IPS-18c (cell line): ENCODE results near the gene CEP170.
A peak's percentile ranks its signal among the peaks of the same experiment; 100 is the strongest.

ENCODE experiments used
- H3K4me3 ChIP-seq: 2 replicates; pipeline ENCODE4 v1.7.0; 2013; ENCODE audit warnings: low read depth, mild to moderate bottlenecking, low read length, moderate library complexity; ENCODE audit not compliant: insufficient read depth
- H3K9me3 ChIP-seq: one replicate; pipeline ENCODE4 v1.6.1; 2013; ENCODE audit warnings: mild to moderate bottlenecking, low read length, moderate library complexity; ENCODE audit not compliant: control insufficient read depth, insufficient read depth

The CEP170 gene

DNA sequence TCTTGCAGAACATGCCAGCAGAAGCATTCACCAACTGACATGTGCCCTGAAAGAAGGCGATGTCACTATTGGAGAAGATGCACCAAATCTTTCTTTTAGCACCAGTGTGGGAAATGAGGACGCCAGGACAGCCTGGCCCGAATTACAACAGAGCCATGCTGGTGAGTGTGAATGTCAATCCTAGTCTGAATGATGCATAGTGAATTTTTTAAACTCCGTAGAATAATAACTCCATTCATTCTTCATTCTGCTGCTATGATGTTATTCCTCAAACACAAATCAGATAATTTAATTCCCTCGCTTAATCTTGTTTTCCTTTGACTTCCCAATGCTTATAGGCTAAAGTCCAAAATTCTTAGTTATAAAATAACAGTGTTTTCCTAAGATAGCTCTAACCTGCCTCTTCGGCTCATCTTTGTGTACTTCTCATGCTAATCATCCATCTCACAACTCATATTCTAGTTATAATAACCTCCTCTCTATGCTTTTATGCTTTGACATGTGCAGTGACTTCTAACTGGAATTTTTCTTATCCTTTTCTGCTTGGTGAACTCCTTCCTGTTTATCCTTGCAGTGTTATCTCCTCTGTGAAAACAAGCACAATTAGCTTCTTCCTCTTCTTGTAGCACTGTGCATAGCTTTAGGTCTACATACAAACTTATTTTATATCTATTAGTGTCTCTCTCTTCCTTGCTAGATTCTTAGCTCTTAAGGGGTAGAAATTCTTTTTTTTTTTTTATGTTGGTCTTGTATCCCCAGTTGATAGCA, 15.2 kb upstream of the CEP170 start:
- H3K4me3 ChIP-seq, result no peak overlapping the region

DNA sequence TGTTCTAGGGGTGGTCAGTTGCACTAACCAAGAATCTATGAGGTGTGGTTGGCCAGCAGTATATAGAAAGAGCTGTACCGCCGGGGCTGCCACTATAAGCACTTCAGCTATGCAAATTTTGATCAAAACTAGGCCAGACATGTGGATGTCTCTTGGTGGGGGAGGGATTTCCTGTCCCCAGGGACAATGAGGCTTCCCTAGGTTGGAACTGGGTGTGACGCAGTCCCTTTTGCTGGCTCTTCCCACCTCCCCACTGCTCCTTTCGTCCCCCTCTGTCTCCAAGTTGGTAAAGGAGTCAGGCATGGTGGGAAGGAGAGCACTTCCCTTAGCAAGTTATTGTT, 14.3 kb upstream of the CEP170 start:
- no peak overlapping the region for H3K4me3 ChIP-seq
- H3K9me3 ChIP-seq, result no peaks in the 10 kb centered on the region

More for the DNA sequence above, 15.2 kb upstream of the CEP170 start:
- no peaks in the 10 kb centered on the region for H3K9me3 ChIP-seq

DNA sequence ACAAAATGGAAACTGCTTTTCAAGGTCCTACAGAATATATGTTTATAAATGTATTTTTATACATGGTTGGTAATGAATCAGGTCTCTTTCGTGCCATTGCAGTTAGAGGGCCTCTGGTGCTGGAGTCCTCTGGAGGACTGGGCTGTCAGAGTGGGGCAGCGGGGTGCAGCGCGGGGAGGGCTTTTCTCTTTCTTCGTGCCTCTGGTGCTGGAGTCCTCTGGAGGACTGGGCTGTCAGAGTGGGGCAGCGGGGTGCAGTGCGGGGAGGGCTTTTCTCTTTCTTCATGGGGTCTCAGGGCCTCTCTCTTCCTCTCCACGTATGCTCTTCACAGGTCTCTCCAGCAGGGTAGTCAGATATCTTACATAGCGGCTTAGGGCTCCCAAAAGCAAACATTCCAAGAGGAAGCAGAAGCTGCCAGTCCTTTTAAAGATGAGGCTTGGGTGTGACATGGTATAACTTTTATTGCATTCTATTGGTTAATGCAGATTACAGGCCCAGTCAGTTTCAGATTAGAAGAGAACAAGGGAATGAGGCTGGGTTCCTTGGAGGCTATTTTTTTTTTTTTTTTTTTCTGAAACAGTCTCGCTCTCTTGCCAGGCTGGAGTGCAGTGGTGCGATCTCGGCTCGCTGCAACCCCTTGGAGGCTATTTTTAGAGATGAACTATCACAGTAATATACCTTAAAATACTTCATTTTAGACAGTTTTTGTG, 13.8 kb upstream of the CEP170 start:
- H3K4me3 ChIP-seq, result no peak overlapping the region
- H3K9me3 ChIP-seq, result no peaks in the 10 kb centered on the region

DNA sequence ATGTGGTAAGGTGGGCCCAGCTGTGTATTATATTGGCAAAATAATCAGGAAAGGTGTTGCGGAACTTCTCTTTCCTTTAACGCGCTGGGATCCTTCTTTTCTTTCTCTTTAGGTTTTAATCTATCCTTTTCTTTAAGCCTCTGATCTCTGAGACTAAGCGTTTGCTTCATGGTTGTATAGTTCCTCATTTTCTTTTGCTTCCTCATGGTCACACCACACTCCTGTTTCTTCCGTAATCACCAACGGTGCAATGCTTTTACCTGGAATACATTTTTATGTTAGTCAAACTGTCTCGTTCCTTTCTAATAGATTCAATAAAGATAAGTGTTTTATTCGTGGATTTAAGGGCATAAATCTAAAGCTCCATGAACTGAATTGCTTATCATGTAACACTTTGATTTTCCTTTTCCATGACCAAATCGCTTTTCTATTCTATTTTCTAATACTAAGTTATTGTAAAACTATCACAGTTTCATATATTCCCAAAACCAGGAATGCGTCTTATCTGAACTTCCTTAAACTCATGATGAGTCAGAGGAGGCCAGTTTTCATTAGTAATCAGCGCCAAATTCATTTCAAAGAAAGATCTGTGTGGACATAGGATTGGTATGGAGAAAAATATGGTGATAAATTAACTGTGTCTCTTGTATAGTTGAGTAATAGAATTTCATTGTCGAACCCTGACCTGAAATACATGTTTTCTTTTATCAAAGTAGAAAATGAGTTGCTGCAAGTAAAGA, 13.0 kb upstream of the CEP170 start:
- H3K4me3 ChIP-seq, result no peak overlapping the region
- H3K9me3 ChIP-seq, result peaks cover 1% of the 10 kb centered on the region

DNA sequence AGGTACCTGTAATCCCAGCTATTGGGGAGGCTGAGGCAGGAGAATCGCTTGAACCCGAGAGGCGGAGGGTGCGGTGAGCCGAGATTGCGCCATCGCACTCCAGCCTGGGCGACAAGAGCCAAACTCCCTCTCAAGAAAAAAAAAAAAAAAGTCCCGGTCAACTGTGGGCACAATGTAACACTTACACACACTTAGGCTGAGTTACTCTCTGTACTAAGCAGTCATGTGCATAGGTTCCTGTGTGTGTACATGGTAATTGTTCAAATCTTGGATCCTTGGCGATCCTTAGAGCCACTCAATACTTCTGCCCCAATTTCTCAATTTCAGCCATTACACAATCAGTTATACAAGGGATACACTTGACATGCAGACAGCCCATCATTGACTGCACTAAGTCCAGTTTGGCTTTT, 12.4 kb upstream of the CEP170 start:
- Histone ChIP-seq H3K4me3 (no peak overlapping the region), H3K9me3 (peaks cover 2% of the 10 kb centered on the region)

DNA sequence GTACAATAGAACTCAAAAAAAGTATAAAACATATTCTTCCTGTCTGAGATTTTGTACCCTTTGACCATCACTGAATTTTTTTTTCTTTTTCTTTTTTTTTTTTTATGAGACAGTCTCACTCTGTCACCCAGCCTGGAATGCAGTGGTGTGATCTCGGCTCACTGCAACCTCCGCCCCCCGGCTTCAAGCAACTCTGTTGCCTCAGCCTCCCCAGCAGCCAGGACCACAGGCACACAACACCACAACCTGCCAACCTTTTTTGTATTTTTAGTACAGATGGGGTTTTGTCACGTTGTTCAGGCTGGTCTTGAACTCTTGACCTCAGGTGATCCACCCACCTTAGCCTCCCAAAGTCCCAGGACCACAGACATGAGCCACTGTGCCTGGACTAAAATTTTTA, 11.2 kb upstream of the CEP170 start:
- Histone ChIP-seq H3K4me3 (no peak overlapping the region), H3K9me3 (peaks cover 2% of the 10 kb centered on the region)

DNA sequence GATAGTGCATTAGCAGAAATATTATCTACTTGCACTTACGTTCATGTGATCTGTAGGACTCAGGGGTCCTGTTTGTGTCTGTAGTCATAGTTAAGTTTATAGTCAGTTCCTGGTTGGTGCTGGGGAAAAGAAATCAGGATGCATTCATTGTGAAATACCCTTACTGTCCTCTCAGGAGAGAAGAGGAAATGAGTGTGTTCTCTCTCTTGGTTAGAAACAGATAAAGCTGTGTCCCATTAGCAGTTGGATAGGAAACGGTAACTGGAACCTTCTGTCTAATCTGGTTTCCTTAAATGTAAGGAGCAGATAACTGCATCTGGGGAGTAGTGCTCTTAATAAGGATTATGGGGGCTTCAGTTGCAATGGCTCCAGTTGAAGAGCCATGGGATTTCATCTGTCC, 9.6 kb upstream of the CEP170 start:
- peaks cover 2% of the 10 kb centered on the region for H3K9me3 ChIP-seq
- H3K4me3 ChIP-seq, result no peak overlapping the region

DNA sequence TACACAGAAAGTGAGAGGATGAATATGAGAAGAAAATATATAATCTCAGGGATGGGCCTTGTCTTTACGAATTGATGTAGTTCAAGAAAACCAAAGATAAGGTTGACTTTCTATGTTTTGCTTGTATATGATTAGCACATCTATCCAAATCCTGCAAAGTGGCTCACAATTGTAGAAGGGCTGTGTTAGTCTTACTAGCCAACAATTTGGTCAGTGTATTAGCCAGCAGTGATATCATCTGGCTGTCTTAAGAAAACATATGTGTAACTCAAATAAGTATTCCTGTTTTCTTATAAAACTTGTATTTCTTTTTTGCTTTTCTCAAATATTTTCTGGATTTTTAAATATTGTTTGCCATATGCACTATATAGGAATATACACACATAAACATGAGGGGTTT, 6.3 kb upstream of the CEP170 start:
- Histone ChIP-seq H3K4me3 (no peak overlapping the region), H3K9me3 (peaks cover 2% of the 10 kb centered on the region)

DNA sequence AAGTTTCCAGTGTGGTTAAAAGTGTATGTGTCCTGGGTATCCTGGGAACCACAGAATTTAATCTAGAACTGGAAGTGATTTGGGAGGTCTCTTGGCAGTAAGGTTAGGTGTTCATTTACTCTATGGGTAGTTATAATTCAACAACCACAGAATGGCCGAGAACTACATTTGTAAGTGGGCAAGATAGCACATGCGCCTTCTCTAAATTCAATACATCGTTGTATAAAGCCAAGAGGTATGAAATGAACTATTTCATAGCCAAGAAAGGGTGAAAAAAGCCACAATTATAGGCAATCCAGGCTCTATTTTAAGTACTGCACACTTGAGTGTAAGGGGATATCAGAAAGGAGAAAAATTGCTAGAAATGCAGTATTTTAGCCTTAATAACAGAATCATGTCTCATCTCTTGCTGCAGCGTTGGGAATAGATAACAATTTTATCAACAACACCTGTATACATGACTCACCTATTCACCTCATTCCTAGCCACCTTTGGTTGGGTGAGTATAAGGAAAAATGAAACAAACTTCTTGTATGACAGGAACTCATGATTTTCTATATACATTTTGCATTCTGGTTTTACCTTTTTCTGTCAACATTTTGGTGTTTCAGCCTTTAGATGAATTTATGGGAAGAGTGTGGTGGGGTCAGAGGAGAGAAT, 5.3 kb upstream of the CEP170 start:
- peaks cover 2% of the 10 kb centered on the region for H3K9me3 ChIP-seq

DNA sequence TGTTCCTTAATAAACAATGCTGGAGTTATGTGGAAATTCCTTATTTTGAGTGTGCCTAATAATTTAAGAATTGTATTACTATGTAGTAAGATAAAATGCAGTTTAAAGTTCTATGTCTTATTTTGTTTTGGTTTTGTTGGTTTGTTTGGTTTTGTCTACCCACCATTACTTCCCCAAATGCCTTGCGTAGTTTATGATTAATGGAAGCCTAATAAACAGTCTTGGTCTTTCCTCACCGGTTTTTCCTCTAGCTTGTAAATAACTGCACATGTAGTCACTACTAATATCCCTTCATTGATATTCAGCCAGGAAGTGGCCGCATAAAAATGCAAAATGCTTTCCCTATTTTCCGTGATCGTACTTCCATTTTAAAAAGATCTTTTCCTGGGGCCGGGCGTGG, 3.6 kb upstream of the CEP170 start:
- peaks cover 2% of the 10 kb centered on the region for H3K9me3 ChIP-seq
- H3K4me3 ChIP-seq, result no peak overlapping the region

More for the DNA sequence above, 5.3 kb upstream of the CEP170 start:
- no peak overlapping the region for H3K4me3 ChIP-seq

DNA sequence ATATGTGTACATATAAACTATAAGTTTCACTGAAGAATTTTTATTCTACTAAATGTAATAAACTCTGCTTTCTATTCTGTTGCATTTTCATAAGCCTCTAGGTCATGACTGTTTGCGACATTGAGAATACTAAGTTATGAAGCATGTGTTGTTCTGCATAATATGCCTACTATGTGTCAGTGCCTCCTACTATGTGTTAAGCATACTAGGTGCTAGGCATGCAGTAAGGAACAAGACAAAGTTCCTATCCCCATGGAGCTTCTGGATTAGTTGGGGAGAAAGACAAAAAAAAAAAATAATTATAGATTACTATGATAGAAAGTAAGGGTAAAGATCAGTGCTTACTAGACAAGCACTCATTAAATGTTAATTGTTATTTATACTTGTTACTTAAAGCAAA, 2.1 kb upstream of the CEP170 start:
- H3K9me3 ChIP-seq, result no peaks in the 10 kb centered on the region
- no peak overlapping the region for H3K4me3 ChIP-seq

DNA sequence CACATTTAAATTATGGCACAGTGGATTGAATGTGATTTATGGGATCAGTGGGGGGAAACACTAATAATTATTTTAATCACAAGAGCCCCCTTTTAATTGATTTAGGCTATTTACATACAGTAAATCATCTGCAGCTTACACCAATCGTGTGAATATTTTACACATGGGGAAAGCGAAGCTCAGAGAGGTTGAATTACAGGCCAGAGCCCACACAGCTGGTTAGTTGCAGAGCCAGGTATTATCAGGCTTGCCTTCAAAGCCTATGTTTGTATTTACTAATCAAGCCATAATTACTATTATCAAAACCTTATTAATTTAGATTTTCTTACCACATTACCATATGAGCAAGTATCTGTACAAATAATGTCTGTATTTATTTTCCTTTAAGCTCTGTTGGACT, 1.5 kb upstream of the CEP170 start:
- H3K9me3 ChIP-seq, result no peaks in the 10 kb centered on the region
- peak overlapping the region; percentile 66; the same call in 1 of the 2 replicates for H3K4me3 ChIP-seq

DNA sequence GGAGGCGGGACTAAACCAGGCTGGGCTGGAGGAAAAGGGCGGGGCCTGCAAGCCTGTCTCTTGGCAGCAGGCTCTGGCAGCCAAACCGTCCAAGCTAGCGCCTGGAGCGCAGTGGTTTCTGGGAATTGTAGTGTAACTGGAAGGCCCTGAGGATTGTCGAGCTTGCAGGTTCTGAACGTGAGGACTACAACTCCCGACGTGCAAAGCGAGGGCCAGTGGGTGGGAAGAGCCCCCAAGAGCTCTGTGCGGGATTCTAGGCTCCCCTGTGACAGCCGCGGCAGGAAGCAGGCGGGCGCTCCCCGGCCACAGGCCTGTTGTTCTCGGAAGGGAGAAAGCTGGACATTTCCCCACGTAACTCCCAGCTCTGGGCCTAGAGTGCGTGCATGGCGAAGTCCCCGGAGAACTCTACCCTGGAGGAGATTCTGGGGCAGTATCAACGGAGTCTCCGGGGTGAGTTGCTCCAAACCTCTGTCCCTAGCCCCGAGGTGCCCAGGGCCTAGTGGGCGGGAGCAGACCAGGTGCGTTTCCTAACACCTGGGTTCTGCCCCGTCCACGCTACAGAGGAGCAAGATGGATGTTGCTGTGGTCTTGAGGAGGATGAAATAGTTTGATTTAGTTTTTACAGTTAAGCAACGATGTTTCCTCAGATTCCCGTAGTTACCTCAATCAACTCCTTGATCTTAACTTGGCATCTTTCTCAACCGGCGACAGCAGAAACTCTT, 871 bp upstream of the CEP170 start, which contains the start of gene SDCCAG8:
TSS of gene SDCCAG8 (plus strand) at position 251 of the 722 bp plus-strand sequence. CDS start at position 384, 133 bp downstream.
- H3K9me3 ChIP-seq, result no peaks in the 10 kb centered on the region
- H3K4me3 ChIP-seq, result peak within 1 kb of the TSS; percentile 66

DNA sequence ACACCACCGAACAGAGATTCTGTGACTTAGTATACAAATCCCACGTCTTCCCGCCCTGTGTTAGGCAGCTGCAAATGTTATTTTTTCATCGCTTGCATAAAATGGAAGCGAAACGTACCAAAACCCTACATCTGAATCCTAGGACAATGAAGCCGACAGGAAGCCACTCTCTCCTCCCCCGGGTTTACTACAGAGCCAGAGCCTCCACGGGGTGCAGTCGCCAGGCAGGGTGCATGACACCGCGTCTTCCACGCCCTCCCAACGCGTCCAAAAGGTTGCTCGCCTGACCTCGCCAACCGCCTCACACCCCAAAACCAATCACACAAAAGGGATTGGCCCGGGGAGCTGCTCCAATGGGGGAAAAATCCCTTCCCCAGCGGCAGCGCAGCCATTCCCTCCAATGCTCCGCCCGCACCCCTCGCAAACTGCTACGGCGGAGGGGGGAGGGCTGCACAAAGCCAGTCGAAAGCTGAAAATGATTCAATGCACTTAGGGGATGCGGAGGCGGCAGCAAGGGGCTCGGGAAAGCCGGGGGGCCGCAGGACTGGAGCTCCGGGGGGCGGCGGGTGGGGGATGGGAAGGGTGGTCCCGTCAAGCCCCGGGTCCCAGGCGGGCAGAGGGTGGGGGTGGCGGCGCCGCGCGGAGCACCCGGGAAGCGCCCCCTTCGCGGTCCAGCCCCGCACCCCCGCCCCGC, 701 bp downstream of the CEP170 start:
- Histone ChIP-seq H3K9me3 (no peaks in the 10 kb centered on the region), H3K4me3 (peak overlapping the region; percentile 66)

DNA sequence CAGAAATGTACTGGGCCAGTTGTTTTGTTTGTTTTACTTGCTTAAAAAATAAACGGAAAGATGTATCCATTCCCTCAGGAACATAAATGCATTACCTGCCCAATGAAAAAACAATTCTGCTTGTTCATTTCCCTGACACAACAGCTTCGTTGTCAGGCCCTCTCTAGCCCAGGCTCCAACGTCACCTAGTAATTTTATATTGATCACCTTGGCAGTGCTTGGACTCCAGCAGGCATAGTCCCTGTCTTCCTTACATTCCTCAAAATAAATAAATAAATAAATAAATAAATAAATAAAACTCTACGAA, 1.2 kb downstream of the CEP170 start:
- H3K9me3 ChIP-seq, result no peaks in the 10 kb centered on the region
- peak overlapping the region; percentile 66 for H3K4me3 ChIP-seq

DNA sequence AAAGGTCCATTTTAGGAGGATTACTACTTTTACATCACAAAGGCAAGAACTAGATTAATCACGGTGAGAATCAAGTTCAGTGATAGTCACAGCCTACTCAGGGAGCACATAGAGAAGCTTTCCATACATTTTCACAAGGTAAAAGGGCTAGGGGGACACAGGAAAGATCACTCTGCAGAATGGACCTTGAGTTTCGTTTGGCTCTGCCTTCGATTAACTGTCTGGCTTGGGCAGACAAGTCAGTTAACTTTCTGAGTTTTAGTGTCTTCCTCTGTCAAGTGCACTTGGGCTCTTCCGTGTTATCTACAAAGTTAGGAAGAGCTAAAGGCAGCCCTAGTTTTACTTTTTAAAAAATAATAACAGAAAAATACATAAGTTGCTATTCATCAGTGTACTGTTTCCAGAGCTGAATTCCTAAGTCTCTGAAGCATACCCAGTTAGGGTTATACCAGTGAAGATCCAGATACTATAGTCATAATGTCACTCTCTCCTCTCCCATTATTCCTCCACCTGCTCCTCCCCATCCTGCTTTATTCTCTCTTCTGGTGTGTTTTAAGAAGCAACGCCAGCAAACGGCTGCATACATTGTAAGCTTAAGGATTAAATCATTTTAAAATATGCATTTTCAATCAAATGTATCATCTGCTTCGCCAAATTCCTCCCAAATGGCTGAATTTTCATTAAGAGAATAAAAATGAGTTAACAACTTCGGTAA, 1.7 kb downstream of the CEP170 start:
- Histone ChIP-seq H3K9me3 (no peaks in the 10 kb centered on the region), H3K4me3 (peak overlapping the region; percentile 66)
